GM23338 (cell line): ENCODE data around the gene PGA3. TPM values are rescaled to one million over a fixed set of nuclear protein-coding genes. Genes with fewer than 3 reads are reported as not detected.

Experiments used
- ATAC-seq: fragments of 200-7000 bp; cut with Tn5 transposase; 3 replicates; pipeline ENCODE4 v1.9.1; 2020
- DNase-seq: peaks from one replicate; pipeline ENCODE4 v3.0.0-alpha.2; 2015; ENCODE audit warnings: low spot score
- H2AFZ ChIP-seq: fragments of 200-600 bp; sonication (generic); 2 replicates; pipeline ENCODE4 v1.8.0; 2016; ENCODE audit warnings: antibody characterized with exemption, mild to moderate bottlenecking, moderate library complexity
- H3F3A ChIP-seq: fragments of 200-600 bp; sonication (generic); replicated peaks from 2 replicates; pipeline ENCODE4 v1.8.0; 2017; ENCODE audit warnings: antibody characterized with exemption, mixed run types, low read depth
- H3K27ac ChIP-seq: fragments of 200-600 bp; sonication (generic); 2 replicates; pipeline ENCODE4 v1.6.1; 2016; ENCODE audit warnings: low read depth
- H3K27me3 ChIP-seq: fragments of 200-600 bp; sonication (generic); 2 replicates; pipeline ENCODE4 v1.8.0; 2016; ENCODE audit warnings: mild to moderate bottlenecking, mixed run types, moderate library complexity; ENCODE audit not compliant: insufficient read depth
- H3K36me3 ChIP-seq: fragments of 200-600 bp; sonication (generic); 2 replicates; pipeline ENCODE4 v1.8.0; 2016; ENCODE audit warnings: mild to moderate bottlenecking; ENCODE audit not compliant: insufficient read depth
- H3K4me1 ChIP-seq: fragments of 200-600 bp; sonication (generic); 2 replicates; pipeline ENCODE4 v1.8.0; 2016; ENCODE audit warnings: mild to moderate bottlenecking, moderate library complexity; ENCODE audit not compliant: insufficient read depth
- H3K4me2 ChIP-seq: fragments of 200-600 bp; sonication (generic); 2 replicates; pipeline ENCODE4 v1.7.1; 2017; ENCODE audit warnings: mixed run types
- H3K4me3 ChIP-seq: fragments of 200-600 bp; sonication (generic); 2 replicates; pipeline ENCODE4 v1.6.1; 2016; ENCODE audit warnings: mixed run types
- H3K79me2 ChIP-seq: fragments of 200-600 bp; sonication (generic); replicated peaks from 2 replicates; pipeline ENCODE4 v1.8.0; 2017; ENCODE audit warnings: mild to moderate bottlenecking; ENCODE audit not compliant: insufficient read depth
- H3K9me2 ChIP-seq: fragments of 200-600 bp; sonication (generic); 2 replicates; pipeline ENCODE4 v1.8.0; 2017; ENCODE audit not compliant: insufficient read depth
- H4K20me1 ChIP-seq: fragments of 200-600 bp; sonication (generic); replicated peaks from 2 replicates; pipeline ENCODE4 v1.8.0; 2017; ENCODE audit warnings: mild to moderate bottlenecking; ENCODE audit not compliant: insufficient read depth
- H3K27ac Mint-ChIP-seq: 2 replicates; pipeline ENCODE4 v1.8.0; 2020; ENCODE audit warnings: inconsistent platforms, mild to moderate bottlenecking, moderate library complexity, mixed read lengths
- H3K27me3 Mint-ChIP-seq: 3 replicates; pipeline ENCODE4 v1.8.0; 2022; ENCODE audit warnings: low read depth, mild to moderate bottlenecking, moderate library complexity, mixed read lengths, inconsistent platforms; ENCODE audit not compliant: insufficient read depth, poor library complexity
- H3K36me3 Mint-ChIP-seq: 3 replicates; pipeline ENCODE4 v1.8.0; 2021; ENCODE audit warnings: low read depth, mild to moderate bottlenecking, inconsistent platforms, moderate library complexity, mixed read lengths
- H3K4me1 Mint-ChIP-seq: 3 replicates; pipeline ENCODE4 v1.8.0; 2020; ENCODE audit warnings: mild to moderate bottlenecking, inconsistent platforms, mixed read lengths
- H3K4me3 Mint-ChIP-seq: 3 replicates; pipeline ENCODE4 v1.8.0; 2021; ENCODE audit warnings: moderate library complexity, mild to moderate bottlenecking, inconsistent platforms, mixed read lengths
- H3K9me3 Mint-ChIP-seq: 3 replicates; pipeline ENCODE4 v1.8.0; 2020; ENCODE audit warnings: moderate library complexity, mild to moderate bottlenecking, inconsistent platforms, mixed read lengths
- CREB1 ChIP-seq: fragments of 250-450 bp; sonication (Bioruptor Pico); IDR thresholded peaks from 2 replicates; pipeline ENCODE4 v1.5.0; 2020; ENCODE audit warnings: low read depth, mild to moderate bottlenecking, moderate library complexity
- CTCF ChIP-seq, 2 experiments: fragments of 200-600 bp in 1 of 2; sonication (generic) in 1 of 2; conservative IDR thresholded peaks; 2 replicates each; pipeline versions ENCODE4 v1.5.1 to v1.6.1; 2016 to 2017; ENCODE audit warnings: antibody characterized with exemption in 2 of 2, low read depth in 2 of 2, mild to moderate bottlenecking in 2 of 2, moderate library complexity in 1 of 2
- ETS1 ChIP-seq: IDR thresholded peaks from 2 replicates; pipeline ENCODE4 v1.6.1; 2016; ENCODE audit warnings: antibody characterized with exemption
- EZH2 ChIP-seq: fragments of 200-600 bp; sonication (generic); IDR thresholded peaks from one replicate; pipeline ENCODE4 v1.8.0; 2017; ENCODE audit warnings: antibody characterized with exemption, mild to moderate bottlenecking, low read depth; ENCODE audit not compliant: unreplicated experiment
- NANOG ChIP-seq: IDR thresholded peaks from 2 replicates; pipeline ENCODE4 v1.6.1; 2016; ENCODE audit warnings: antibody characterized with exemption, borderline replicate concordance
- POLR2AphosphoS5 ChIP-seq: IDR thresholded peaks from 2 replicates; pipeline ENCODE4 v1.6.1; 2016; ENCODE audit warnings: antibody characterized with exemption, low read depth
- REST ChIP-seq: IDR thresholded peaks from one replicate; pipeline ENCODE4 v1.6.1; 2018; ENCODE audit warnings: antibody characterized with exemption; ENCODE audit not compliant: unreplicated experiment
- STAT1 ChIP-seq: IDR thresholded peaks from one replicate; pipeline ENCODE4 v1.6.1; 2016; ENCODE audit warnings: antibody characterized with exemption; ENCODE audit not compliant: unreplicated experiment
- ZNF114 ChIP-seq: fragments of 250-450 bp; sonication (Bioruptor Pico); IDR thresholded peaks from 2 replicates; pipeline ENCODE4 v1.5.0; 2020; ENCODE audit warnings: mild to moderate bottlenecking, moderate library complexity
- ZNF331 ChIP-seq: fragments of 250-450 bp; sonication (Bioruptor Pico); IDR thresholded peaks from 2 replicates; pipeline ENCODE4 v1.5.0; 2020; ENCODE audit warnings: low read depth, mild to moderate bottlenecking, moderate library complexity
- ZNF462 ChIP-seq: fragments of 250-450 bp; sonication (Bioruptor Pico); IDR thresholded peaks from 2 replicates; pipeline ENCODE4 v1.5.0; 2020; ENCODE audit warnings: mild to moderate bottlenecking, moderate library complexity
- polyA plus RNA-seq: library from polyadenylated mRNA; unstranded; fragments of >200 nt; fragmentation: Nextera tagmentation; extraction: Ambion mirVana; gene quantifications from 2 replicates; pipeline ENCODE4 v1.2.1, GENCODE V29; 2016
- total RNA-seq: library from RNA; depleted of rRNA; stranded (reverse); fragments of >200 nt; shearing (Covaris generic); gene quantifications from 2 replicates; pipeline ENCODE4 v1.2.3, GENCODE V29; 2014

PGA3 gene
- total and polyA plus RNA-seq, 2 experiments from 2014 or later: 0.37 TPM; not detected in 1

GRCh38 chr11:61155312-61155711, 48.0 kb upstream of the PGA3 start:
- Mint-ChIP-seq H3K4me1 (peaks cover 44% of the 10 kb centered on the region), H3K4me3 (no peak overlapping the region)
- peaks cover 100% of the 10 kb centered on the region for H3K79me2 ChIP-seq

More at GRCh38 chr11:61155312-61155711, 48.0 kb upstream of the PGA3 start:
- Histone ChIP-seq H3K9me2 (no peaks in the 10 kb centered on the region), H3K4me2 (no peak overlapping the region), H3K4me1 (peaks cover 24% of the 10 kb centered on the region), H3F3A (0 out of 2 replicates have a peak, but pooled peaks cover 4% of the 10 kb centered on the region), H2AFZ (no peak overlapping the region), H3K36me3 (no peaks in the 10 kb centered on the region), H3K27me3 (no peaks in the 10 kb centered on the region), H4K20me1 (peaks cover 45% of the 10 kb centered on the region), H3K27ac (no peak overlapping the region), H3K4me3 (no peak overlapping the region)
- H3K36me3 Mint-ChIP-seq: no peaks in the 10 kb centered on the region
- H3K27ac Mint-ChIP-seq: no peak overlapping the region
- TF ChIP-seq ETS1: no peak
- no peak for TF ChIP-seq EZH2
- no peak for TF ChIP-seq ZNF331 (CRISPR knock-in tag)
- TF ChIP-seq NANOG: no peak
- no peak for TF ChIP-seq CREB1 (CRISPR knock-in tag)
- no peak for TF ChIP-seq REST
- TF ChIP-seq ZNF114 (CRISPR knock-in tag): no peak
- TF ChIP-seq CTCF (conservative IDR thresholded peaks at IDR 0.05; ENCODE audit: low read depth in 2 of 2): no peak
- TF ChIP-seq POLR2AphosphoS5: no peak
- no peak for TF ChIP-seq ZNF462 (CRISPR knock-in tag)
- no peak for TF ChIP-seq STAT1
- no peak for ATAC-seq
- peaks cover 2% of the 10 kb centered on the region for H3K27me3 Mint-ChIP-seq
- no peak for DNase-seq
- H3K9me3 Mint-ChIP-seq: no peaks in the 10 kb centered on the region
